ENCODE results near the gene TNNI3K. TPM values are rescaled to one million over a fixed set of nuclear protein-coding genes. Genes with fewer than 3 reads are reported as not detected.

The TNNI3K gene
- total RNA-seq, 4 donors from 2014 or later: 0.63 to 4.5 (median 3.6) TPM

DNA sequence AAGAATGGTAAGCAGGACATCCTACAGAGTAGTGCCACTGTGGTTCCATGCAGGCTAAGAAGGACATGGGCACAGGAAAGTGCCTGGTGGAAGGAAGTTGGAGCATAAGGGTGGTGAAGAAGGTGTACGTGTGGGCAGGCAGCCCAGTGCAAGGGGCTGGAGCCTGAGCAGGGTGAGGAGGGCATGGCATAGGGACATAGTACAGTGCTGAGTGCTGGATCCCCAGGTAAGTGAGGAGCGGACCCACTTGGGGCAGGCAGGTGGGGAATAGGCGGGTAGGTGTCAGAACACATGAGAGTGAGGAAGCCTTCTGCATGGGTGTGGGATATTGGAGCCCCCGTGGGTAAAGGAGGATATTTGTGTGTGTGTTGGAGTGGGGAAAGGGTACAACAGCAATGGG is 292.9 kb downstream of the TNNI3K start:
- Histone ChIP-seq H3K27ac (replicated peaks in 1 of 4) (no peak overlapping the region), H3K27me3 (no peaks in the 10 kb centered on the region), H3K9me3 (no peaks in the 10 kb centered on the region), H3K36me3 (no peaks in the 10 kb centered on the region), H3K4me3 (no peak overlapping the region), H3K4me1 (peaks cover 0 to 4% (median 2%) of the 10 kb centered on the region in 4 donors)
- intact Hi-C loops (cut with DNase I): no loop called here
- TF ChIP-seq, protein P1, sequence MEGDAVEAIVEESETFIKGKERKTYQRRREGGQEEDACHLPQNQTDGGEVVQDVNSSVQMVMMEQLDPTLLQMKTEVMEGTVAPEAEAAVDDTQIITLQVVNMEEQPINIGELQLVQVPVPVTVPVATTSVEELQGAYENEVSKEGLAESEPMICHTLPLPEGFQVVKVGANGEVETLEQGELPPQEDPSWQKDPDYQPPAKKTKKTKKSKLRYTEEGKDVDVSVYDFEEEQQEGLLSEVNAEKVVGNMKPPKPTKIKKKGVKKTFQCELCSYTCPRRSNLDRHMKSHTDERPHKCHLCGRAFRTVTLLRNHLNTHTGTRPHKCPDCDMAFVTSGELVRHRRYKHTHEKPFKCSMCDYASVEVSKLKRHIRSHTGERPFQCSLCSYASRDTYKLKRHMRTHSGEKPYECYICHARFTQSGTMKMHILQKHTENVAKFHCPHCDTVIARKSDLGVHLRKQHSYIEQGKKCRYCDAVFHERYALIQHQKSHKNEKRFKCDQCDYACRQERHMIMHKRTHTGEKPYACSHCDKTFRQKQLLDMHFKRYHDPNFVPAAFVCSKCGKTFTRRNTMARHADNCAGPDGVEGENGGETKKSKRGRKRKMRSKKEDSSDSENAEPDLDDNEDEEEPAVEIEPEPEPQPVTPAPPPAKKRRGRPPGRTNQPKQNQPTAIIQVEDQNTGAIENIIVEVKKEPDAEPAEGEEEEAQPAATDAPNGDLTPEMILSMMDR (IDR thresholded peaks at IDR 0.05): no peak
- no peak for TF ChIP-seq POLR2AphosphoS5 (IDR thresholded peaks at IDR 0.05)
- no peak for TF ChIP-seq EP300 (IDR thresholded peaks at IDR 0.05)
- no peak for TF ChIP-seq POLR2A (IDR thresholded peaks at IDR 0.05; ENCODE audit: low read depth)
- 89% methylated on average over 4 of the region's 4 CpGs for WGBS
- no peak for DNase-seq (ENCODE audit: extremely low spot score)

DNA sequence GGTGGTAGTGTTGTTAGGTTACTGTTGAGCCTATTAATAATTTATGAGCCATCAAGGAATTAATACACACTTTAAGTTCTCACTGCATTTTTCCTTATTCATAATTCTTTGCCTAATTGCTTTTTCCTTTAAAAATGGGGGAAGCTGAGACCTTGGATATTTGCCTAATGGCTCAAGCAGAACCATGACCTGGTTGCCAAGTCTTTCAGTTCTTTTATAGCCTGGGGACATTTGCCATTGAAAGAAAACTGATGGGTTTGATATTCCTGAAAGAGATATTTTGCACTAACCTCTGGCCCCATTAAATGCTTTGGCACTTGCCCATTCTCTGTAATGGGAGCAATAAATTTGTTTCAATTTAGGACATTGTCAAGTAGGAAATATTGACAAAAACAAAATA is 295.7 kb downstream of the TNNI3K start:
- H3K27me3 ChIP-seq: no peaks in the 10 kb centered on the region
- no peak overlapping the region for H3K27ac ChIP-seq (replicated peaks in 1 of 4)
- peaks cover 0 to 4% (median 0%) of the 10 kb centered on the region in 4 donors for H3K4me1 ChIP-seq
- DNase-seq (ENCODE audit: extremely low spot score): no peak
- no peak overlapping the region for H3K4me3 ChIP-seq
- intact Hi-C loops (cut with DNase I): no loop called here
- TF ChIP-seq EP300 (IDR thresholded peaks at IDR 0.05) (no peak), POLR2A (IDR thresholded peaks at IDR 0.05; ENCODE audit: low read depth) (no peak), POLR2AphosphoS5 (IDR thresholded peaks at IDR 0.05) (no peak)
- TF ChIP-seq, protein P1 (IDR thresholded peaks at IDR 0.05): no peak
- H3K9me3 ChIP-seq: no peaks in the 10 kb centered on the region
- no peaks in the 10 kb centered on the region for H3K36me3 ChIP-seq

DNA sequence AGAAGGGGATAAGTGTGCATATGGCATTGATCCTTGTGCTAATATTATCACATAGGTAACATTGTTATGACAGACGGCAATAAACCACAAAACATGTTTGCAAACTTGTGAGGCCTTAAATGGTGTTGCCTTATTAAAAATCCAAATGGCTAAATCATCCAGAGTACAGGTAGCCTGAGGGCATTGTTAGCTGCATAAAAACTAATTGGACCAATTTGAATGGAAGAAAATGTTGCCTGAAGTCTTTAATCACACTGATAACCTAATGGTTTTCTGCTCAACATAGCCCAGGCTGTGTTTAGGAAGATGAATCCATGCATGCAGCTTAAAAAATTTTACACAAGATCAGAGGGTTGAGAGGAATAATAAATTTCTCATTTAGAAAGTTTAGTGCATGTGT is 296.6 kb downstream of the TNNI3K start:
- no peak overlapping the region for H3K27ac ChIP-seq (replicated peaks in 1 of 4)
- intact Hi-C loops (cut with DNase I): no loop called here
- H3K9me3 ChIP-seq: no peaks in the 10 kb centered on the region

DNA sequence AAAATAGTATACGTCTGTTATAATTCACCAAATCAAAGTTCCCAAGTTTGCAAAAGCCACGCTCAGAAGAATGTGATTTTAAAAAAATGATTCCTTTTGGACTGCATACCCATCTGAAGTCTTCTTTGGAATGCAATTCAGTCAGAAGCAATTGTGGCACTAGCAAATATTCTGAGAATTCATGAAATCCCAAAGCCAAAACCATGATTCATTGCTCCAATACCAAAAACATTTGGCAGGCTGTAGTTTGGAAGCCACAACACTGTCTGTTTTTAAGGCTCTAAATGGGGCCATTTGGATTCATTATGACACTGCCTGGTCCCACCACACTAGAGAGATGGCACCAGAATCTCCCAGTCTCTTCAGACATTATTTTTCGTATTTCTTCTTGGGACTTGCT is 299.1 kb downstream of the TNNI3K start:
- no peak for DNase-seq (ENCODE audit: extremely low spot score)
- H3K9me3 ChIP-seq: no peaks in the 10 kb centered on the region
- intact Hi-C loops (cut with DNase I): no loop called here

More for the DNA sequence above, 296.6 kb downstream of the TNNI3K start:
- 89% methylated on average over 1 of the region's 1 CpG for WGBS
- no peaks in the 10 kb centered on the region for H3K36me3 ChIP-seq
- no peaks in the 10 kb centered on the region for H3K27me3 ChIP-seq
- DNase-seq (ENCODE audit: extremely low spot score): no peak
- H3K4me3 ChIP-seq: no peak overlapping the region
- TF ChIP-seq EP300 (IDR thresholded peaks at IDR 0.05): no peak
- TF ChIP-seq, protein P1 (IDR thresholded peaks at IDR 0.05): no peak
- no peak for TF ChIP-seq POLR2A (IDR thresholded peaks at IDR 0.05; ENCODE audit: low read depth)
- no peak for TF ChIP-seq POLR2AphosphoS5 (IDR thresholded peaks at IDR 0.05)
- H3K4me1 ChIP-seq: peaks cover 0 to 2% (median 0%) of the 10 kb centered on the region in 4 donors

More for the DNA sequence above, 299.1 kb downstream of the TNNI3K start:
- no peaks in the 10 kb centered on the region for H3K4me1 ChIP-seq
- no peak overlapping the region for H3K27ac ChIP-seq (replicated peaks in 1 of 4)
- 81% methylated on average over 3 of the region's 3 CpGs for WGBS
- no peak for TF ChIP-seq POLR2A (IDR thresholded peaks at IDR 0.05; ENCODE audit: low read depth)
- TF ChIP-seq, protein P1 (IDR thresholded peaks at IDR 0.05): no peak
- no peak for TF ChIP-seq EP300 (IDR thresholded peaks at IDR 0.05)
- no peak for TF ChIP-seq POLR2AphosphoS5 (IDR thresholded peaks at IDR 0.05)
- H3K4me3 ChIP-seq: no peak overlapping the region
- no peaks in the 10 kb centered on the region for H3K36me3 ChIP-seq
- no peaks in the 10 kb centered on the region for H3K27me3 ChIP-seq

Measured in esophagus muscularis mucosa (tissue), 4 donors.